Stimulated activated CD4-positive, alpha-beta T cell treated with anti-CD3 and anti-CD28 coated beads, TNF-alpha, amount 100 ng/mL, for 24 hours (primary cell): ENCODE data around the gene GADD45G.
A peak's percentile ranks its signal among the peaks of the same experiment; 100 is the strongest.

Source experiments
- DNase-seq, 3 experiments: peaks; one replicate each; pipeline ENCODE4 v3.0.0-alpha.2; 2020; ENCODE audit warnings: low read depth in 3 of 3

Gene GADD45G

GRCh38 chr9:89604729-89605464 is at the start of gene GADD45G:
GADD45G (plus strand) TSS chr9:89605012; CDS start chr9:89605122, 110 bp downstream.
- peak; percentile 70 to 85 (median 79) for DNase-seq

GRCh38 chr9:89555036-89555415 is 49.8 kb upstream of the GADD45G start:
- DNase-seq: no peak

GRCh38 chr9:89555451-89556375 is 49.1 kb upstream of the GADD45G start:
- no peak for DNase-seq

- no peak for DNase-seq
Measured at GRCh38 chr9:89558196-89558899, 46.5 kb upstream of the GADD45G start.

- no peak for DNase-seq
Measured at GRCh38 chr9:89558948-89559347, 45.9 kb upstream of the GADD45G start.

GRCh38 chr9:89562186-89562814 is 42.5 kb upstream of the GADD45G start:
- DNase-seq: no peak

GRCh38 chr9:89563571-89564345 is 41.1 kb upstream of the GADD45G start:
- DNase-seq: no peak

- DNase-seq: no peak
Measured at GRCh38 chr9:89564346-89564878, 40.4 kb upstream of the GADD45G start.

- no peak for DNase-seq
Measured at GRCh38 chr9:89567649-89568048, 37.2 kb upstream of the GADD45G start.

- no peak for DNase-seq
Measured at GRCh38 chr9:89574309-89574708, 30.5 kb upstream of the GADD45G start.

- no peak for DNase-seq
Measured at GRCh38 chr9:89576404-89576839, 28.4 kb upstream of the GADD45G start.

GRCh38 chr9:89577363-89577762 is 27.4 kb upstream of the GADD45G start:
- DNase-seq: no peak

GRCh38 chr9:89579741-89580385 is 24.9 kb upstream of the GADD45G start:
- DNase-seq: no peak

GRCh38 chr9:89586311-89586710 is 18.5 kb upstream of the GADD45G start:
- no peak for DNase-seq

GRCh38 chr9:89588271-89588879 is 16.4 kb upstream of the GADD45G start:
- no peak for DNase-seq

- DNase-seq: no peak
Measured at GRCh38 chr9:89590415-89590814, 14.4 kb upstream of the GADD45G start.

GRCh38 chr9:89591274-89592212 is 13.3 kb upstream of the GADD45G start:
- DNase-seq: no peak

- no peak for DNase-seq
Measured at GRCh38 chr9:89592213-89592815, 12.5 kb upstream of the GADD45G start.
